SW 1271 (cell line): ENCODE measurements around the gene KCNIP3.
"Not testable (repeated sequence)": the region's sequence is repeated elsewhere in the genome, so short reads cannot be mapped to it uniquely, and the experiment has no call there.

Experiments used
- DNase-seq, 2 experiments: peaks; one replicate each; lab custom pipeline; 2025; lab: John Stamatoyannopoulos, UW

Gene KCNIP3

GRCh38 chr2:95372216-95372829 is 75.2 kb downstream of the KCNIP3 start:
- DNase-seq: no peak

GRCh38 chr2:95372845-95373244 is 75.7 kb downstream of the KCNIP3 start:
- DNase-seq: no peak

- no peak for DNase-seq
These were observed 76.9 kb downstream of the KCNIP3 start for GRCh38 chr2:95374029-95374428.

- DNase-seq: no peak
These were observed 77.3 kb downstream of the KCNIP3 start for GRCh38 chr2:95374451-95374920.

GRCh38 chr2:95374921-95375471 is 77.8 kb downstream of the KCNIP3 start:
- no peak for DNase-seq

- no peak for DNase-seq
These were observed 78.5 kb downstream of the KCNIP3 start for GRCh38 chr2:95375532-95376150.

- no peak for DNase-seq
These were observed 79.4 kb downstream of the KCNIP3 start for GRCh38 chr2:95376311-95377215.

- DNase-seq: no peak
These were observed 80.3 kb downstream of the KCNIP3 start for GRCh38 chr2:95377216-95378123.

GRCh38 chr2:95378281-95378680 is 81.1 kb downstream of the KCNIP3 start:
- not testable (repeated sequence) for DNase-seq

GRCh38 chr2:95379371-95379831 is 82.3 kb downstream of the KCNIP3 start:
- no peak for DNase-seq

GRCh38 chr2:95380280-95380679 is 83.1 kb downstream of the KCNIP3 start:
- DNase-seq: no peak

- no peak for DNase-seq
These were observed 83.6 kb downstream of the KCNIP3 start for GRCh38 chr2:95380731-95381130.

GRCh38 chr2:95381212-95382191 is 84.4 kb downstream of the KCNIP3 start:
- DNase-seq: no peak

GRCh38 chr2:95382192-95382591 is 85.0 kb downstream of the KCNIP3 start:
- no peak for DNase-seq

GRCh38 chr2:95382686-95383634 is 85.8 kb downstream of the KCNIP3 start:
- no peak for DNase-seq

- DNase-seq: no peak
These were observed 86.5 kb downstream of the KCNIP3 start for GRCh38 chr2:95383635-95384027.

- no peak for DNase-seq
These were observed 87.9 kb downstream of the KCNIP3 start for GRCh38 chr2:95384854-95385569.

GRCh38 chr2:95385570-95385984 is 88.4 kb downstream of the KCNIP3 start:
- DNase-seq: no peak
